HG02798 (cell line): Measurements from ENCODE around the gene PSMD1.
"Not testable (repeated sequence)": the region's sequence is repeated elsewhere in the genome, so short reads cannot be mapped to it uniquely, and the experiment has no call there.

ENCODE experiments used
- ATAC-seq: cut with Tn5 transposase; IDR thresholded peaks from one replicate; pipeline ENCODE4 v1.9.1; 2021; ENCODE audit warnings: mild to moderate bottlenecking; ENCODE audit not compliant: unreplicated experiment, poor library complexity

PSMD1 gene

DNA sequence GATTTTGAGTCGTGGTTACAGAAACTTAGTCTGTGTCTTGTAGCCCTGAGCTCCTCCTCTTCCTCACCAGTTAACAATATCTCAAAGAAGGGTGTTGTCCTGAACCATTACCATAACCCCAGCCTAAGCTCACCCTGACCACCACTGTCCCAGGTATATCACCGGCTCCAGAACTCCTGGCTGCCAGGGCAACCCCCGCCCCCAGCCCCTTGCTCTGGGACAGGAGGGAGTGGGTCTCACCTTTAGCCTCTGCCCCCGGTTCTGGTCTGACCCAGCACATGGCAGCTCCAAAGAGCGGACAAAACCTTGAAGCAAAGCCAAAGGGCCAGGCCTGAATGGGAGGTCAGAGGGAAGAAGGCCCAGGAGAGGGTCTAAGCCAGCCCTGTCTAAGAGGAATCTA, 5.6 kb upstream of the PSMD1 start:
- no peak for ATAC-seq

GRCh38 chr2:231052494-231053451, 3.9 kb upstream of the PSMD1 start:
- peak; percentile 67 for ATAC-seq

DNA sequence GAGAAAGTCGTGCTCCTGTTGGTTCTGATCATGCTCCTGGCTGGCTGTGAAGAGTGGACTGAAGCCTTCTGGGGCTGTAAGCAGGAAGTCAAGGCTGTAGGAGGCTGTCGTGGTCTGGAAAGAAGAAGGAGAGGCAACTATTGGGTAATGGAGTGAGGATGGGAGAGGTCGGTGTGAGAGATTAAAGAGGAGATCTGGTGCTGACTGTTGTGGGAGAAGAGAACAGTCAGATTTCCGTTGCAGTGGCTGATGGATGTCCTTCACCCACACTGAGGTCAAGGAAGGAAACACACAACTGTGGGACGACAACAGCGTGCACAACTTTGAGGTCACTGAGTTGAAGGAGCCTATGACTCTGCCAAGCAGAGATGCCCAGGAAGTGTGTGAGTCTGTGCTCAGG, 2.8 kb upstream of the PSMD1 start:
- ATAC-seq = no peak

DNA sequence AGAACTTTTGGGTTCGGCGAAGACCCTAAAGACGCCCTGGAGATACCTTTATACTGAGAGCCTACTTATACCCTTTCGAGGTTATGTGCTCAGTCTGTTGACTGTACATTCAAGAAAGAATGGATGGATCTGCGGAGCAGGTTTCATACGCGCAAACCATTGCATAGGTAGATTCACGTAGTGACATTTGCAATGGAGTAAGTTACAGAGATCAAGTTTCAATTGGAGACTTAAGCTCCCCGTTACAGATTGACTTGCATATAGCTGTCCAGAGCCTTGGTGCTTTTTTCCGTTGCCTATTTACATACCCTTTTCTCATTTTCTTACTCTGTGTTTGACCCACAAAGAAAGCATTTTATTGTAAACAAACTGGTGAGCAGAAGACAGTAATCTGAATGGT, 923 bp downstream of the PSMD1 start:
- ATAC-seq = no peak

DNA sequence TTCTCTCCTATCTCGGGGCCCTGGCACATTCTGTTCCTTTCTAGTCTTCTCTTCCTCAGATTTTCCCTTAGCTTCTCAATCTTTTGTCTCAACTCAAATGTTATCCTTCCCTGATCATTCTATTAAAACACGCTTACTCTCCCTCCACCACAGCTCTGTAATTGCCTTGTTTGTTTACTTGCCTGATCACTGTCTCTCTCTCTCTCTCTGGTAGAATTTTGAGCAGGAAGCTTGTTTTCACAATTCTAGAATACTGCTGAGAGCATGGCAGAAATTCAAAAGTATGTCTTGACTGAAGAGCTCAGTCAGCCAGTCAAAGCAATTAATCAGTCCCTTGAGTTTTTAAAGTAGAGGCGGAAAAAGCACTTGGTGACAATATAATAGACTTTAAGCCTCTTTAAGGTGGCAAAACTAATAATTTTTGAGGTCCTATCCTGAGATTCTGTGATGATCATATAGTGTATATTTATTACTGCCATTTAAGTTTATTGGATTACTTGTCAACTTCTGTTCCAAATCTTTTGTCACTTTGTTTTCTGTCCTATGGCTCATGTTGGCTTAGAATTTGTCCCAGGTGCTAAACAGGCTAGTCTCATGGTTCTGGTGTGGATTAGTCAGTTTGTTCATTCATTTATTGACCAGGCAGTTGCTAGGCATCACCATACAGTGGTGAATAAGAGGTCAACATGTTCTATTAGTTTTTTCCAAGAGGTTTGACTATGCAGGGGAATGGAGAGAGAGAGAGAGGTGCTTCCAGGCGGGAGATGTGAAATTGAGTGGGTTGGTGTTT, 2.3 kb downstream of the PSMD1 start:
- ATAC-seq = no peak

DNA sequence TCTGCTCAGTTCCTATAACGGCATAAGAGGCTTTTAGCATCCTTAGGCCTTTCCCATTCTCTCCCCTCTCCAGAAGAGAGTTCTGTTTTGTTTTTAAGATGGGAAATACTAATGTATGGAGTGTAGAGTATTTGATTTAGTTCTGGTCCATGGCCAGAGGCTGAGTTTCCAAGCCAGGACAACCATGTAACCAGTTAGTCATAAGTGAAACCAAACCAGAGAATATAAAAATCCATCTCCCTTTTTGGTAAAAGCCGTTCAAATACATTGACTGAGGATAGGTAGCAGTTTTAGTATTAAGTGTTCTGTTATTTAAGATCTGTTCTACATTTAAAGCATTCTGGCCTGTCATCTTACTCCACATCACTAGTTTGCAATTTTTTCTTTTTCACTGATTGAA, 3.1 kb downstream of the PSMD1 start:
- ATAC-seq = no peak

- no peak for ATAC-seq
These were observed 6.1 kb downstream of the PSMD1 start for GRCh38 chr2:231062776-231063175.

DNA sequence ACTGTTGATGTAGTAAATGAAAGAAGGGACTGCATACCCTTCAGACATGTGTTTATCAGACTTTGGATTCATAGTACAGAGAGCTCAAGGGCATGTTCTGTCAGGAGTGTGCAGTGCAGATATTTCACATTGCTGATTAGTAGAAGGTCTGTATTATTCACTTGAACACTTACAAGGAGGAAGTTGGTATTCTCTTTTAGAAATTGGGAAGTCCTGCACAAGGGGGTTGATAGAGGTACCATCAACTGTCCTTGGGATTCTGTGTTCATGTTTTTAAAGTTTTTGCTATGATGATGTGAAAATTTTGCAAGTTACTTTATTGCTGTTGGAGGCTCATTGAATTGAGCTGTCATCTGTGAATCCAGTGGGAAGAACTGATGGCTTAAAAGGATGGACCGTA, 6.7 kb downstream of the PSMD1 start:
- no peak for ATAC-seq

DNA sequence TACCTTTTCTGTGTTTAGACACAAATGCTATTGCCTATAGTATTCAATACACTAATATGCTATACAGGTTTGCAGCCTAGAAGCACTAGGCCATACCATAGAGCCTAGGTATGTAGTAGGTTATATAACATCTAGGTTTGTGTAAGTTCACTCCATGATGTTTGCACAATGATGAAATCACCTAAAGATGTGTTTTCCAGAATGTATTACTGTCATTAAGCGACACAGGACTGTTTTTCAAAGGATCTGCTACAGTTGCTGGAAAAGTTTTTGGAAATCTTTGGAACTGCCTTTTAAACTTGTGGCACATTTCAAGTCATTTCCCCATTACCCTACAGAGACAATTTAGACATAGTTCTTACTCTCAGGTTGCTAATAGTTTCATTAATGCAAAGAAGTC, 9.3 kb downstream of the PSMD1 start:
- no peak for ATAC-seq

DNA sequence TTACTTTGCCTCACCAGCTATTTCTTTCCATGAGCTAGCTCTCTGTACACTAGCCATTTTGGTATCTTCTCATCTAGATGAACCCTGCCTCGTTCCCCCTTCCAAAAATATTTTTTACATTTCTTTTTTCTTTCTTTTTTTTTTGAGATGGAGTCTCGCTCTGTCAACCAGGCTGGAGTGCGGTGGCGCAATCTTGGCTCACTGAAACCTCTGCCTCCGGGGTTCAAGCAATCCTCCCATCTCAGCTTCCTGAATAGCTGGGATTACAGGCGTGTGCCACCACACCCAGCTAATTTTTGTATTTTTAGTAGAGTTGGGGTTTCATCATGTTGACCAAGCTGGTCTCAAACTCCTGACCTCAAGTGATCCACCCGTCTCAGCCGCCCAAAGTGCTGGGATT, 10.9 kb downstream of the PSMD1 start:
- ATAC-seq = not testable (repeated sequence)

- ATAC-seq = no peak
These were observed 12.0 kb downstream of the PSMD1 start for GRCh38 chr2:231068525-231069222.

GRCh38 chr2:231069379-231070054, 12.8 kb downstream of the PSMD1 start:
- ATAC-seq = no peak

- ATAC-seq = no peak
These were observed 27.9 kb downstream of the PSMD1 start for GRCh38 chr2:231084565-231084964.

GRCh38 chr2:231088754-231089153, 32.1 kb downstream of the PSMD1 start:
- ATAC-seq = no peak

- no peak for ATAC-seq
These were observed 37.3 kb downstream of the PSMD1 start for GRCh38 chr2:231093933-231094332.

GRCh38 chr2:231094736-231095346, 38.2 kb downstream of the PSMD1 start:
- no peak for ATAC-seq

- no peak for ATAC-seq
These were observed 43.3 kb downstream of the PSMD1 start for GRCh38 chr2:231099918-231100317.

- ATAC-seq = not testable (repeated sequence)
These were observed 43.7 kb downstream of the PSMD1 start for GRCh38 chr2:231100321-231100720.

GRCh38 chr2:231100990-231101389, 44.3 kb downstream of the PSMD1 start:
- ATAC-seq = no peak

DNA sequence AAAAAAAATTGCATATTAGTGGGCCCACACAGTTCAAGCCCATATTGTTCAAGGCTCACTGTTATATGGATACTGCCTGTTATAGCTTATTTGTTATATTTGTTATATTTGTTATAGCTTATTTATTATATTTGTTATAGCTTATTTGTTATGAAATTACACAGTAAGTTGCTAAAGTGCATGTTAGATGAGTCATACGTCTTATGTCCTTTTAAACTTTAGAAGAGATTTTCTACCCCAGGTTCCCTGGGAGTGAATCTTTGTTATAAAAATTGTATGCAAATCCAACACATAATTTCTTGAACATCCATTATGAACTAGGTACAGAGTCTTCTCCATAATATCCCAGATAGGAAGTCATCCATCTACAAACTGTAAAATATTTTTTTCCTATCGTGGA, 46.1 kb downstream of the PSMD1 start:
- no peak for ATAC-seq
